GM18909 (cell line): Measurements from ENCODE around the gene ZNF597.
A peak's percentile ranks its signal among the peaks of the same experiment; 100 is the strongest.

Source experiments
- ATAC-seq: cut with Tn5 transposase; IDR thresholded peaks from one replicate; pipeline ENCODE4 v1.9.1; 2021; ENCODE audit warnings: mild to moderate bottlenecking; ENCODE audit not compliant: unreplicated experiment, poor library complexity

Gene ZNF597, protein sequence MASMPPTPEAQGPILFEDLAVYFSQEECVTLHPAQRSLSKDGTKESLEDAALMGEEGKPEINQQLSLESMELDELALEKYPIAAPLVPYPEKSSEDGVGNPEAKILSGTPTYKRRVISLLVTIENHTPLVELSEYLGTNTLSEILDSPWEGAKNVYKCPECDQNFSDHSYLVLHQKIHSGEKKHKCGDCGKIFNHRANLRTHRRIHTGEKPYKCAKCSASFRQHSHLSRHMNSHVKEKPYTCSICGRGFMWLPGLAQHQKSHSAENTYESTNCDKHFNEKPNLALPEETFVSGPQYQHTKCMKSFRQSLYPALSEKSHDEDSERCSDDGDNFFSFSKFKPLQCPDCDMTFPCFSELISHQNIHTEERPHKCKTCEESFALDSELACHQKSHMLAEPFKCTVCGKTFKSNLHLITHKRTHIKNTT

DNA sequence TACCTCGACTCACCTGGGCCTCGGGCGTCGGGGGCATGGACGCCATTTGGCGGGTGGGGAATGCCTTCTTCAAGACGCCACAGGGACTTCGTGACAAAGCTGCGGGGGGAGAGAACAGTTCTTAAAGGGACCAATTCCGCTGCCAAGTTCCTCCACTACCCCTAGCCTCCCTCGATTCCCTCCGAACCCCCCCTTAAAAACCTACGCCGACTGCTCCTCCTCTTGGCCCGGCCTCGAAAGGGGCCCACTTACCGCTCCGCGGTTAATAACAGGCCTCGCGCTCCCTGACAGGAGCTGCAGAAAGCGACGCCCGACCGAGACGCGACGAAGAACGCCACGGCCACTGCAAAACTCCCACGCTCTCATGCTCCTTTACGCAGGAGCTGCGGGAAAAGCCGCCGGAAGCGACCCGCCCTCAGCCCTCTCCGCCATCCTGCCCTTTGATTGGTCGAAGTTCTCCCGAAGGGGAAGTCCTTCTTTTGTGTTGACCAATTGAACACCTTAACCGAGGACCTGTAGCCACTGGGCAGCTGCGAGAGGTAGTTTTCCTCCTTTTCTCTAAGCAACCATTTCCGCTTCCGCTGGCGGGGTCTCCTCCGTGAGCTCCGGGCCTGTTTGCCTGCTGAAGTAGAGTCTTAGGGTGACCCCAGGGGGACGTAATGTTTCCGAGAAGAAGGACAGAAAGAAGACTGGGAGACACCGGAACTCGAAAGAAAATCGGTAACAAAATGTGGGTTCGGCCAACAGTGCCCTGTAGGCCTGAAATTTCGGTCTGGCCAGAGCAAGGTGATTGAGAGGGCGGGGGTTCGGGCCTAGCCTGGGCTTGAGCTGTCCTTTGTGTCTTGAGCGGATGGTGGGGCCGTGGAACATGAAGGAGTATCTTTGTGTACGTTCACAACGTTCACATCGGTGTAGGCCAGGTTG lies at the start of gene ZNF597, which contains the start of gene NAA60:
TSS of gene ZNF597 (minus strand) at position 397 of the 924 bp plus-strand sequence. CDS start at position 46, 351 bp downstream.
TSS of gene NAA60 (plus strand) at position 573 of the 924 bp plus-strand sequence. CDS start 32,548 bp downstream, outside the sequence.
- ATAC-seq, result peak; percentile 93

DNA sequence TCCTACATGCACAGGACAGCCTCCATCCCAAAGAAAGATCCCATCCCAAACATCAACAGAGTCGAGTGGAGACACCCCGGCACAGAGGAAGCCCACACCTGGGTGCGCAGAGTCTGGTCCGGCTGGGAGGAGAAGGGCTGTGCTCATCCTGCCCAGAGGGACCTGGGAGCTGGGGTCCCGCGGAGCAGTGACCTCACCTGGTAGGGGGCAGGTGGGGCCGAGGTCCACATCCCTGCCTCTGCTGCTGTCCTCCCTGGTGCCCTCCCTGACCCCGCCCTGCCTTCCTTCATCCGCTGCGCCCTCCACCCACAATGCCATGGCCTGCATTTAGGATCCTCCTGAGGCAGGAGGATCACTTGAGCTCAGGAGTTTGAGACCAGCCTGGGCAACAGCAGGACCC lies 49.1 kb upstream of the ZNF597 start:
- ATAC-seq, result no peak

DNA sequence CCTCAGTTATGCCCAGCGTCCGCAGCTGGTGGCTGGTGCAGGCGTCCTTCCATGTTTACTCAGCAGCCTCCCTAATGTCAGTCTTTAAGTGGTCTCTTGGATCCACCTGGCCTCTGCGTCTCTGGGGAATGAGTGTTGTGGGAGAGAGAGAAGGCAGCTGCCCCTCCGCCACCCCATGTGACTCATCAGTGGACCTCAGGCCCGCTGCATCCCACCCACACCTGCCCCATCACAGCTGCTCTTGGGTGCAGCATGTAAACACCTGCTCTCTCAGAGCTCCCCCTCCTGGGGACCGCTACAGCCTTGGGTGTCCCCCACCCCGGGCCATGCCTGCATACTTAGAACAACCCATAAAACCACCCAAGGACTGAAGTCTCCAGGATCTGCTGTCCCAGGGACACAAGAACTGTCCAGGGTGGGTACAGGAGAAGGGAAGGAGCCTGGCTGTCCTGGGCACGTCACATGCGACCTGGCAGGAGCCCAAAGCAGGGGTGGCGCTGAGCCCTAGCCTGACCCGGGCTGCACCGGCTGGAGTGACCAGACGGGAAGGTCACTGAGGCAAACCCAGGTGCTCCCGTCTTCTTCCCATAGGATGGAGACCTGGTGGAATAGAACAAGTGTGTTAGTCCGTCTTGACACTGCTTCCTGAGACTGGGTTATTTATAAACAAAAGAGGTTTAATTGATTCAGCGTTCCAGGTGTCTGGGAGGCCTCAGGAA lies 47.8 kb upstream of the ZNF597 start:
- ATAC-seq, result no peak

DNA sequence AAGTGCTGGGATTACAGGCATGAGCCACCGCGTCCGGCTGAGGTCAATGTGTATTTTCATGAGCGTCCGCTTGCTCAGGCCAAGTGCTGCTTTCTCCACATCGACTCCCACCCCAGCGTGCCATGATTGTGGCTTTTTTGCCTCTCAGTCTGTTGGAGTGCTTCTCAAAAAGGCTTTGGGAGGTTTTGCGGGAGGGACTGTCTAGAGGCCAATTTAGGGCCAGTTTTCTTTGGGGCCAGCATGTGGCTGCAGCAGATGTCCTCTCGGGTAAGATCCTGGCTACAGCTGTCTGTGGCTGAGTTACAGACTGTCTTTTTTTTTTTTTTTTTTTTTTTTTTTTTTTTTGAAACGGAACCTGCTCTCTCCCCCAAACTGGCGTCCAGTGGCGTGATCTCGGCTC lies 45.5 kb upstream of the ZNF597 start:
- no peak for ATAC-seq

DNA sequence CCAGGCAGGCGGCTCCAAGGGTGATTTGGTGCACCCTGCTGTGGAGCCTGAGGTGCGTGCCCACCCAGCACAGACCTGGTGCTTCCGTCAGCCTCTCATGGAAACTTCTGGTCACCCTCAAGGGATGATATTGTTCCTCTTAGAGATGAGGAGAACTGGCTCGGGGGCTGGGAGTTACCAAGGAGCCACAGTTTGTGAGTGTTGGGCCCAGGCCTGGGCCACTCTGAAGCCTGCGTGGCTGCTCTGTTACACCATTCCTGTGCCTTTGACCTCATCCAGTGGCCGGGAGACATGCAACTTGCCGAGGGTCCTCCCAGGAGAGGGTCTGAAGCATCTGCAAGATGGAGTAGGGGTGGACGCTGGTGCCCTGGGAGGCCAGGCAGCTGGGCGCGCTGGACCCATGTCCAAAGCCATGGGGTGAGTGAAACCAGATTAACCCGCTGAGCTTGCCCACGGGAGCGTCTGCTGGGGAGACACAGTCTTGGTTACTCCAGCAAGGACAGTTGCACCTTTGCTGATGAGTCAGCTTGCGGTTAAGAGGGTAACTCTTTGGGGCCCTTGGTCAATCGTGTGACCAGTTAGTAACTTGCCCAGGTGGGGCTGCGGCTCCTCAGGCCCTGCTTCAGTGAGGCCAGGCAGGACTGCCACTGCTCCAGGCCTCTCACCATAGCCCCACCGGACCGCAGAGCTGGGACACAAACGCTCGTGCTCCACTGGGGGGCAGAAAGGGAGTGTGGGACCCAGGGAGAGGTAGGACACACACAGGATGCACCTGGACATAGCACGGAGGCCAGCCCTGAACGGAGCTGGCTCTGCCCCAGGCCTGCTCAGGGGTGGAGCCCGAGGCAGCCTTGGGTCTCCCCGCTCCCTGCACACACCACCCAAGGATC lies 44.5 kb upstream of the ZNF597 start:
- no peak for ATAC-seq

DNA sequence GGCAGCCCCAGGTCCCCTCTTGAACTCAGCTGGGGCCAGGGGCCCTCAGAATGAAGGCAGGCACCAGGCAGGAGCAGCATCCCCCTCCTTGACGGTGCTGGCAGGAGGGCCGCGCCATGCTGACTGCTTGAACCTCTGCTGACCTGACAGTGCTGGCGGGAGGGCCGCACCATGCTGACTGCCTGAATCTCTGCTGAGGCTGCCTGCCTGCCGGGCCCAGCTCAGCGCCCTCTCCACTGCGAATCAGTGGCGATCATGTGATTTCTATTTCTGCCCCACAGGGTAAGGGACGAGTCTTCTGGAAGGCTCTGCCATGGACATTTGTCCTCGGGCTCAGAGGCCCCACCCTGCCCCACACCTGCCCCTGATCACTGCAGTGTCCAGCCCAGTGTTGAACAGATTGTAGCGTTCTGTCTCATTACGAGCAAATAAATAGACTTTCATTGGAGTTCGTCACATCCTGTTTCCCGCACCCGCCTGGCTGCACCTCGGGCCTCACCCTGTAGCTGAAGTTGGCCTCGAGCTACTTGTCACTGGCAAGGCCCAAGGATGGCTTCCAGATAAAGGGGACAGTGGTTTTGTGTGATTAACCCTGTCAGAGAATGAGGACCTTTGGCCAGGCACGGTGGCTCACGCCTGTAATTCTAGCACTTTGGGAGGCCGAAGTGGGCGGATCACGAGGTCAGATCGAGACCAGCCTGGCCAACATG lies 43.4 kb upstream of the ZNF597 start:
- ATAC-seq, result no peak

DNA sequence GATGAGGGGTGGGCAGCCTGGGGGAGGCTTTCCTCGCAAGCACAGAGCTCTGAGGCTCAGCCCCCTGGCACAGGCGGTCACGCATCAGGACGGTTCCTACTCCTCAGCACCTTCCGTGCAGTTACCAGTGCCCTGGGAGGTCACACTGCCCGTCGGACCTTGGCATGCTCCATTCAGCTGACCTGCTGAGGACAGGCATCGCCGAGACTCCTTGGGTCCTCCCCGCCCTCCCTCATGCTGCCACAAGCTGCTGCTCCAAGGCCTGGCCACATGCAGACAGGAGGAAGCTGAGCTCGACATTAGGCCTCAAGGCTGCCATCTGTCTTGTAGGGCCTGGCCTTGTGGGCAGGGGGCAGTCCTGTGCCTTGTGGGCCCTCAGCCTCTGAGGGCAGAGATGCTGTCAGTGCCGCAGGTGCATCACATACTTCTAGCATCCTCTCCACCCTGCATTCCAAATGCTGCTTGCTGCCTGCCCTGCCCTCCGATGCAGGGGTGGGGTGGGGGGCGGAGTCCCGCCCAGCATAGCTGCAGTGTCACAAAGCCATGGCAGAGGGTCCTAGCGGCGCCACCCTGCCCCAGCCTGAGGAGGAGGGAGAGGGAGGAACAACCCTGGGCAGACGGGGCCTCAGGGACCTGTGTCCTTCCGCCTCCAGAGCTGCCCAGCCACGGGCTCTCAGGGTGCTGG lies 42.7 kb upstream of the ZNF597 start:
- no peak for ATAC-seq

DNA sequence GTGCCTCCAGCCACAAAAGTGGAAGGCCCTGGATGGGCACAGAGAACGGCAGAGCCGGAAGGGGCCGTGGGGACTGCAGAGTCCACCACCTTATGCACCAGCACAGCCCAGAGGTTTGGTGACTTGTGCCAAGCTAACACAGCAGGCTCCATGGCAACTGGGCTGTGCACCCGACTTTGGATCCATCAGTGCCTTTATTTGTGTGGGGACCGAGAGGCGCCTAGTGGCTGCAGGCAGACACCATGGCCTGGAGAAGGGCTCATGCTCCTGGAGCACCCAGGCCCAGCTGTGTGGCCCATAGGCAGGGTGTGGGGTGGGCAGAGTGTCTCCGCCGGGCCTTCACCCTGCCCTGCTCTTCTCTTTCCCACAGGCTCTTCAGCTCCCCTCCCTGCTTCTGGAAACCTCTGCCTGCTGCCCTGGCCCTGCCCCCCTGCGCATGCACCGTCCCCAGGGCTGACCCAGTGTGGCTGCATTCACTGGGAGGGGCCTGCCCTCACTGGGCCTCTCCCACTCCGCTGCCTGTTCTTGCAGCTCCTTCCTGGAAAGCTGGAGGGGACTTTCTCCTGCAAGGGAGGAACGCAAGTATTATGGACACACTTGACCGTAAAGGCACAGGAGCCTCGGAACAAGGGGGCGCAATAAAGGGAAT lies 41.9 kb upstream of the ZNF597 start:
- ATAC-seq, result no peak

DNA sequence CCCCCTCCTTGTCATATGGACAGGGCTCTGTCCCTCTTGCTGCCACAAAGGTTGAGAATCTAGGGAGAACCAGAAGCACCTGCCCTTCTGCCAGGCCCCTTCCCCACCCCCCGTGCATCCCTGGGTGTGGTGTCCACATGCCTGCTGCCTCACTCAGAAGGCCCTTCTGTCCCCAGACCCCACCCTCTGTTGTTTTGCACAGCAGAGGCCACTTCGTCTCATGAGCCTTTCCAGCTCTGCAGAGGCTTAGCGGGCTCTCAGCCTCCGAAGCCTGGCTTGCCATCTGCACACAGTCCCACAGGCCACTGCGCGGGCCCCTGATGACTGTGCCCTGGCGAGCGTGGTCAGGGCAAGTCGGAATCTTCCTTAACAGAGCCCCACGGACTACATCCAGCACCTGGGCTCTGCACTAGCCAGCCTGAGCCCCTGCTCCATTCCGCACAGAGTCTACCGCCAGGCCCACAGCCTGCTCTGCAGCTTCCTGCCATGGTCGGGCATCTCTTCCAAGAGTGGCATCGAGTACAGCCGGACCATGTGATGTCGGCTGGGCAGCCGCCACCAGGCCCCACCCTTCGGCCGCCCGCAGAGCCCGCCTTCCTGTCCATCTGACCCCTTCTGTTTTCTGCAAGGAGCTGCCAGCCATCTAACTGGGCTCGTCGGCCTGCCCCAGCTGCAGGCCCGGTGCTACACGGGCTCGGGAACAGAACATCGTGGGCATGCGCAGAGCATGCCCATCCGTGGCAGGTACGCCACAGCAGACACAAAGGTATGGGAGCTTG lies 41.2 kb upstream of the ZNF597 start:
- ATAC-seq, result no peak

DNA sequence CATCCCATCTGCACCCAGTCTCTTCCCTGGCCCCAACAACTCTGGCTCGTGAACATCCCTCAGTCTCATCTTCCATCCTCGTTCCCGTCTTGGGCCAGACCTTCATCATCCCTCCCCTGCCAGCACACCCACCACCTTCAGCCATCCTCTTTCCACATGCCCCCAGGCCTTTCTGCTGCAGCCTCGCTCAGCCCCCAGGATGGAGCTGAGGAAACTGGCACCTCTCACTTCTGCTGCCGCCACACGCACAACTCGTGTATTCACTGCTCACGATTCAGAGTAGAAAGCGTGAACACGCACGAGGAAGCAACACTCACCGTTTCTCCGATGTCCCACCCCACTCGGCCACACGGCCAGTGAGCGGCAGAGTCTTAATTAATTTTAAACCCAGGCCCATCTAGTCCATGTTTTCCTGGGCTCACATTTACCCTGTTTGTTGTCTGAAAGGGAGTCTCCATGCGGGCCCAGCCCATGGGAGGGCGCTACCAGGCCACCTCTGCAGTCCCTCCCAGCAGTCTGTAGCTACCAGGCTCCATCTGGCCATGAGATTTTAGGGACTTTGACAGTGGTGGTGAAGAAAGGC lies 39.4 kb upstream of the ZNF597 start:
- ATAC-seq, result no peak

DNA sequence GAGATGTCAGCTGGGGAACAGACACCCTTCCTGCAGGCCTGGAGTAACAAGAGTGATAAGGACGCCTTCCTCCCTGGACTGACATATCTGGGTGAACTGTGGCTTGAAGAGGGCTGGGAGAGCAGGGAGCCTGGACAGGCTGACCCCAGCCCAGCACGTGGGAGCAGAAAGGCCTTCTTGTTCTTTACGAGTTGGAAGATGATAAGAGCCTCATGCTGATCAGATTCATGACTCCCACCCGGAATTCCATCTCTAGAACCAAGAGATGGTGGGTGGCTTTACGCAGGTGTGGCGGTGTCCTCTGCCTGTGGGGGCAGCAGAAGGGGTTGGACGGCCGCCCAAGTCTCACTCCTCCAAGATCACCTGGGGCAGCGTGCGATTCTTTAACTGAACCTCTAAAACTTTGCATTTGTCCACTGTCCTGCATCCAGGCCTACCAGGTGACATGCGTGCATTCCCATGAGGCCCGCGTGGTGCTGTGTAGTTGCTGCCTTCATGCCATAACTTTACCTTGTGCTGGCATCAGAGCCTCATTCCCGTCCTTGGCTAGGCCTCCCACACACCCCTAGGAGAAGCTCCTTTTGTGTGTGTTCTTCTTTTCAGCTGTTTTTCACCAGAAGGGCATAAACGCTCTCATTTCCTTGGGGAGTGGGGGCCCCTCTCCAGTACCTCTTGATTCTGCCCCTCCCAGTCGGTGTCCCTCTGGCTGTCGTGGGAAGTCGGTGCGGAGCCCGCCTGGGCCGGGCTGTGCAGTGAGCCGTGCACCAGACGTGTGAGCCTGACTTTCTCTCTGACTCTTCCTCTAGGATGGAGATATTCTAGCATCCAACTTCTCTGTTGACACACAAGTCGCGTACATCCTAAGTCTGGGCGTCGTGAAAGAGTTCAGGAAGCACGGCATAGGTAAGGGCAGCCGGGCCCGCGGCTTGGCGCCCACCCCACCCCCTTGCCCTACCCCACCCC lies 38.7 kb upstream of the ZNF597 start:
- no peak for ATAC-seq

DNA sequence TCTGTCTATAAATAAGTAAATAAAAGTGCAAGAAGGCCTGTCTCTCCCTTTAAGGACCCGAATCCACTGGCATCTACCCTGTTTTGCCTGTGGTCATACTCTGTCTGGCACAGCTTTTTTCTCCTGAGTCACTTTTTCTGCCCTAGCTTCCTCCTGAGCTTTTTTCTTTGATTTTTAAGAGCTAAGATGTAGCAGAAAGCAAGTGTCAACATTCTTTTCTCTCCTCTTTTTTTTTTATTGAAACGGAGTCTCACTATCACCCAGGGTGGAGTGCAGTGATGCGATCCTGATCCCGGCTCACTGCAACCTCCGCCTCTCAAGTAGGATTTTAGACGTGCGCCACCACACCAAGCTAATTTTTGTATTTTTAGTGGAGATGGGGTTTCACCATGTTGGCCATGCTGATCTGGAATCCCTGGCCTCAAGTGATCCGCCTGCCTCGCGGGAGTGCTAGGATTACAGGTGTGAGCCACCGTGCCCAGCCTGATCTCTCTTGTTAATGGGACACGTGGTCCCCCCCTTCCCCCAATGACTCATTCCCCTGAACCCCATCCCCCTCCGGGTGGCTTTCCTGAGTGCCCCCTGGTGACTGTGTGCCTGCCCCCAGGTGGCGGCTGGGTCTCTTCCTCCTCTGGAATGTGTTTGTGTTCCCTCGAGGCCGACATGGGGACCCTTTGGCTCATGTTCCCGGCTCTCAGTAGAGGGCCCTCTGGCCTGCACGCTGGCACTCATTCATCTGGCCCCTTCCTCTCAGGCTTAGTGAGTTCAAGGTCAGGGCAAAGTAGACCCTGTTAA lies 37.8 kb upstream of the ZNF597 start:
- ATAC-seq, result no peak

DNA sequence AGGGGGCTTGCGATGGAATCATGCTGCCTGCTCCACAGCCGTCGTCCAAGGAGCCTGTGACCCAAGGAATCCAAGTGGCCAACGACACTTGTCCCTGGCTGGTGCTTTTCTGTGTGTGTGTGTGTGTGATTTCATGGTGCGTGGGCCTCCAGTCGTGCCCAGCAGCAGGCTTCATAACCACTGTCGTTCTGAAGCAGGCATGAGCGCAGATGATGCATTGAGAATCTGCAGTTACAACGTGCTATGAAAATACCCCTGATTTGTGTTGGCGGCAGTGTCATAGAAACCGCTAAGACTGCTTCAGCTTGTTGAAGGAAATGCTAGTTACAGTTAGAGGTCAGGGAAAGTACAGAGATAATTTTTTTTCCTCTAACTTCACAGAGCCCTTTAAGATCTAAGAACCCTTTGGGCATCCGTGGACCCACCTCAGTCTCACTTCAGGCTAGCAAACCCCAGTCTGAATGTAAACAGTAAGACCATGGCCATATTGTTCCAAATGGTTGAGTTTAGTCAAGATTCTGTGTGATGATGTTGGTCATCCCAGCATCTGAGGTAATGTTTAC lies 36.4 kb upstream of the ZNF597 start:
- ATAC-seq, result no peak

DNA sequence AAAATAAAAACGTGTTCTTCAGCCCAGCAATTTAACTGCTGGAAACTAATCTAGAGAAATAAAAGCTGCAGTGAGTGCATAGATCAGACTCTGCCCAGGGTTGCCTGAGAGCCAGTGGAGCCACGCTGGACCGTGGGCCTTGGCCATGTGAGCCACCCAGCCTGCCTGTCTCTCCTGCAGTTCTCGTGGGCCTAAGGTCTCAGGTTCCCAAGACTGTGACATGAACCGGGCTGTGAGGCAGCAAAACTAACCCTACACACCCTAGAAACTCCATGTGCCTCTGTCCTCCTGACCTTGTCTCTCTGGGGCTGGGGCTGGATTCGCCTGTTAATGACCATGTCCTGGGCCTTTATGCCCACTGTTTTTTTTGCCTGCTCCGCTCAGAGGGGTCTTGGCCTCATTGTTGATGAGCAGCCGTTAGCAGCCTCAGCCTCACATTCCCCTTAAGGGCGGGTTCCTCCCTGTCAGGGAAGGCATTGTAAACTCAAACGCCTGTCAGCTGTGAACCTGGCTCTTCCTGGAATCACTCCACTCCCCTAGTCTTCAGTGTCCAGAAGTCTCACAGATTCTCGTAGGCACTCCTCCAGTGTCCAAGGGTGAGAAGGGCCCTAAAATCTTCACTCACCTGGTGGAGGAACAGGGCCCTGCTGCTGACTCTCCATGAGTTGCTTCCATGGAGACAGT lies 35.1 kb upstream of the ZNF597 start:
- no peak for ATAC-seq
